ENCODE results near the gene TKFC. TPM values are rescaled to one million over a fixed set of nuclear protein-coding genes. Genes with fewer than 3 reads are reported as not detected.

Gene TKFC
- total and polyA plus RNA-seq, 9 of the 15 experiments (the other 6 are each of a cell fraction or from before 2014, with no cell fraction given) = 2.0 to 61.7 (median 28.5) TPM

- TF ChIP-seq POU5F1 (IDR thresholded peaks at IDR 0.05; ENCODE audit: borderline replicate concordance, low read depth, low read length, partially characterized antibody) (no peak), REST (IDR thresholded peaks at IDR 0.05; ENCODE audit: borderline replicate concordance) (peak; percentile 34), REST (CRISPR knock-in tag; IDR thresholded peaks at IDR 0.05; ENCODE audit: low read depth) (no peak), ZNF639 (CRISPR knock-in tag; conservative IDR thresholded peaks at IDR 0.05 in 1 of 2, IDR thresholded peaks at IDR 0.05 in 1 of 2) (0 out of 4 replicates have a peak, but pooled peaks of 1 of the 2 experiments have one; percentile 24), SMAD1 (IDR thresholded peaks at IDR 0.05; ENCODE audit: low read depth, low read length, partially characterized antibody) (no peak), BRF1 (IDR thresholded peaks at IDR 0.05; ENCODE audit: borderline replicate concordance, extremely low read depth, insufficient read length) (no peak), GTF2B (IDR thresholded peaks at IDR 0.05; ENCODE audit: extremely low read depth, insufficient read length) (no peak), ZNF511 (CRISPR knock-in tag; IDR thresholded peaks at IDR 0.05) (no peak), ARID3A (IDR thresholded peaks at IDR 0.05; ENCODE audit: borderline replicate concordance, low read depth, low read length) (0 out of 2 replicates have a peak, but pooled peaks have one; percentile 59), FOXP4 (CRISPR knock-in tag; IDR thresholded peaks at IDR 0.05; ENCODE audit: borderline replicate concordance) (no peak)
Observed at GRCh38 chr11:61342207-61342803, 9.3 kb downstream of the TKFC start (continued).

Measured in K562 (cell line).